Measurements from ENCODE around the gene AHCY. TPM values are rescaled to one million over a fixed set of nuclear protein-coding genes. Genes with fewer than 3 reads are reported as not detected.
"Not testable (repeated sequence)": the region's sequence is repeated elsewhere in the genome, so short reads cannot be mapped to it uniquely, and the experiment has no call there.

The AHCY gene
- polyA plus RNA-seq, 1 experiment = 247 TPM

GRCh38 chr20:34271956-34272355, 31.2 kb downstream of the AHCY start:
- ChIA-PET POLR2A (no interaction called here), CTCF (interaction anchor here (0.8 to 1.9 kb wide), 3 partner anchors 15 to 81 kb away, joined by 3 to 5 read pairs (median 4); no protein-coding TSS in a partner anchor)
- no peak for TF ChIP-seq CTCF (IDR thresholded peaks at IDR 0.05; ENCODE audit: insufficient read depth, low read depth, low read length)
- Histone ChIP-seq H3K36me3 (ENCODE audit: control insufficient read depth, insufficient read depth, low read length) (no peaks in the 10 kb centered on the region), H3K4me3 (ENCODE audit: low read depth, low read length) (no peak overlapping the region), H3K27me3 (ENCODE audit: control insufficient read depth, insufficient read depth, low read length) (no peaks in the 10 kb centered on the region)
- no peak for DNase-seq (ENCODE audit: low read depth)

- DNase-seq (ENCODE audit: low read depth) = no peak
- no peak overlapping the region for H3K4me3 ChIP-seq (ENCODE audit: low read depth, low read length)
- CTCF ChIA-PET = interaction anchor here (0.8 to 1.2 kb wide), 2 partner anchors 15 to 65 kb away, joined by 3 to 5 read pairs; no protein-coding TSS in a partner anchor
- no peaks in the 10 kb centered on the region for H3K36me3 ChIP-seq (ENCODE audit: control insufficient read depth, insufficient read depth, low read length)
- H3K27me3 ChIP-seq (ENCODE audit: control insufficient read depth, insufficient read depth, low read length) = no peaks in the 10 kb centered on the region
- POLR2A ChIA-PET = no interaction called here
- no peak for TF ChIP-seq CTCF (IDR thresholded peaks at IDR 0.05; ENCODE audit: insufficient read depth, low read depth, low read length)
These were observed 33.0 kb downstream of the AHCY start for GRCh38 chr20:34269996-34270627.

- no peak for DNase-seq (ENCODE audit: low read depth)
- TF ChIP-seq CTCF (IDR thresholded peaks at IDR 0.05; ENCODE audit: insufficient read depth, low read depth, low read length) = 0 out of 2 replicates have a peak, but pooled peaks have one; percentile 8
- H3K4me3 ChIP-seq (ENCODE audit: low read depth, low read length) = peak overlapping the region; percentile 27
- POLR2A ChIA-PET = no interaction called here
- CTCF ChIA-PET = interaction anchor here (0.6 to 1.3 kb wide), 2 partner anchors 29 to 175 kb away, joined by 3 read pairs; no protein-coding TSS in a partner anchor
- H3K27me3 ChIP-seq (ENCODE audit: control insufficient read depth, insufficient read depth, low read length) = no peaks in the 10 kb centered on the region
- no peaks in the 10 kb centered on the region for H3K36me3 ChIP-seq (ENCODE audit: control insufficient read depth, insufficient read depth, low read length)
These were observed 34.1 kb downstream of the AHCY start for GRCh38 chr20:34268851-34269636.

GRCh38 chr20:34268145-34268544, 35.0 kb downstream of the AHCY start:
- Histone ChIP-seq H3K27me3 (ENCODE audit: control insufficient read depth, insufficient read depth, low read length) (no peaks in the 10 kb centered on the region), H3K36me3 (ENCODE audit: control insufficient read depth, insufficient read depth, low read length) (no peaks in the 10 kb centered on the region), H3K4me3 (ENCODE audit: low read depth, low read length) (no peak overlapping the region)
- TF ChIP-seq CTCF (IDR thresholded peaks at IDR 0.05; ENCODE audit: insufficient read depth, low read depth, low read length) = no peak
- POLR2A ChIA-PET = no interaction called here
- no peak for DNase-seq (ENCODE audit: low read depth)
- CTCF ChIA-PET = interaction anchor here (1.3 kb wide), 1 partner anchor 30 kb away, joined by 3 read pairs; no protein-coding TSS in a partner anchor

GRCh38 chr20:34264141-34264540, 39.0 kb downstream of the AHCY start:
- TF ChIP-seq CTCF (IDR thresholded peaks at IDR 0.05; ENCODE audit: insufficient read depth, low read depth, low read length) = no peak
- Histone ChIP-seq H3K4me3 (ENCODE audit: low read depth, low read length) (no peak overlapping the region), H3K27me3 (ENCODE audit: control insufficient read depth, insufficient read depth, low read length) (no peaks in the 10 kb centered on the region), H3K36me3 (ENCODE audit: control insufficient read depth, insufficient read depth, low read length) (no peaks in the 10 kb centered on the region)
- ChIA-PET CTCF (no interaction called here), POLR2A (no interaction called here)
- DNase-seq (ENCODE audit: low read depth) = no peak

- POLR2A ChIA-PET; DNase-seq (ENCODE audit: low read depth); CTCF ChIA-PET; H3K4me3 ChIP-seq (ENCODE audit: low read depth, low read length); H3K36me3 ChIP-seq (ENCODE audit: control insufficient read depth, insufficient read depth, low read length); H3K27me3 ChIP-seq (ENCODE audit: control insufficient read depth, insufficient read depth, low read length): not testable (repeated sequence)
These were observed 39.7 kb downstream of the AHCY start for GRCh38 chr20:34263468-34263867.
